Calu3 (cell line): ENCODE results near the gene TMEM217. TPM values are rescaled to one million over a fixed set of nuclear protein-coding genes. Genes with fewer than 3 reads are reported as not detected.

ENCODE experiments used
- BruUV-seq: library from RNA; stranded (reverse); fragments of 400-500 nt; replicated peaks from 2 replicates; lab custom pipeline; 2021; lab: Mats Ljungman, UMichigan
- CTCF ChIA-PET: fragments of 300-600 bp; sonication (Branson Sonifier 250); formaldehyde crosslinking; loops from one replicate; lab custom pipeline; 2022; ENCODE audit warnings: antibody characterized with exemption; lab: Charles Lee
- DNase-seq: peaks from one replicate; pipeline ENCODE4 v3.0.0; 2022
- H3K27ac Mint-ChIP-seq: one replicate; pipeline ENCODE4 v1.8.0; 2022; ENCODE audit warnings: mixed read lengths; ENCODE audit not compliant: unreplicated experiment
- H3K27me3 Mint-ChIP-seq: one replicate; pipeline ENCODE4 v1.8.0; 2022; ENCODE audit warnings: mixed read lengths; ENCODE audit not compliant: unreplicated experiment
- H3K36me3 Mint-ChIP-seq: one replicate; pipeline ENCODE4 v1.8.0; 2022; ENCODE audit warnings: mild to moderate bottlenecking, moderate library complexity, mixed read lengths; ENCODE audit not compliant: insufficient read depth, unreplicated experiment
- H3K4me1 Mint-ChIP-seq: one replicate; pipeline ENCODE4 v1.8.0; 2022; ENCODE audit warnings: mild to moderate bottlenecking, low read depth, mixed read lengths; ENCODE audit not compliant: unreplicated experiment
- H3K4me3 Mint-ChIP-seq: one replicate; pipeline ENCODE4 v1.8.0; 2022; ENCODE audit warnings: mild to moderate bottlenecking, low read depth, moderate library complexity, mixed read lengths; ENCODE audit not compliant: unreplicated experiment
- H3K9me3 Mint-ChIP-seq: one replicate; pipeline ENCODE4 v1.8.0; 2022; ENCODE audit warnings: low read depth, mixed read lengths; ENCODE audit not compliant: unreplicated experiment
- intact Hi-C: fragments of 100-400 bp; cut with micrococcal nuclease; formaldehyde crosslinking; loops from one replicate; pipeline ENCODE4 v1.10.0; 2022; ENCODE audit not compliant: unreplicated experiment
- total RNA-seq: library from RNA; stranded (reverse); gene quantifications from 2 replicates; pipeline ENCODE4 v1.2.3, GENCODE V29; 2022
- TF ChIP-seq, protein P1 (sequence below): fragments of 200-600 bp; IDR thresholded peaks from one replicate; pipeline ENCODE4 v1.8.0; 2022; ENCODE audit warnings: antibody characterized with exemption; ENCODE audit not compliant: unreplicated experiment

Gene TMEM217
- total RNA-seq, 1 experiment from 2014 or later, result 0.99 TPM

GRCh38 chr6:37283671-37284151, 25.8 kb upstream of the TMEM217 start:
- no peaks in the 10 kb centered on the region for H3K9me3 Mint-ChIP-seq
- no TSS peak for BruUV-seq
- intact Hi-C loops, result no loop called here
- no peaks in the 10 kb centered on the region for H3K27me3 Mint-ChIP-seq
- peaks cover 19% of the 10 kb centered on the region for H3K36me3 Mint-ChIP-seq
- no peaks in the 10 kb centered on the region for H3K4me1 Mint-ChIP-seq
- no peak overlapping the region for H3K27ac Mint-ChIP-seq
- CTCF ChIA-PET, result interaction anchor here (0.5 kb wide), 2 partner anchors 14 to 130 kb away, joined by 4 to 6 read pairs; no protein-coding TSS in a partner anchor
- TF ChIP-seq, protein P1, sequence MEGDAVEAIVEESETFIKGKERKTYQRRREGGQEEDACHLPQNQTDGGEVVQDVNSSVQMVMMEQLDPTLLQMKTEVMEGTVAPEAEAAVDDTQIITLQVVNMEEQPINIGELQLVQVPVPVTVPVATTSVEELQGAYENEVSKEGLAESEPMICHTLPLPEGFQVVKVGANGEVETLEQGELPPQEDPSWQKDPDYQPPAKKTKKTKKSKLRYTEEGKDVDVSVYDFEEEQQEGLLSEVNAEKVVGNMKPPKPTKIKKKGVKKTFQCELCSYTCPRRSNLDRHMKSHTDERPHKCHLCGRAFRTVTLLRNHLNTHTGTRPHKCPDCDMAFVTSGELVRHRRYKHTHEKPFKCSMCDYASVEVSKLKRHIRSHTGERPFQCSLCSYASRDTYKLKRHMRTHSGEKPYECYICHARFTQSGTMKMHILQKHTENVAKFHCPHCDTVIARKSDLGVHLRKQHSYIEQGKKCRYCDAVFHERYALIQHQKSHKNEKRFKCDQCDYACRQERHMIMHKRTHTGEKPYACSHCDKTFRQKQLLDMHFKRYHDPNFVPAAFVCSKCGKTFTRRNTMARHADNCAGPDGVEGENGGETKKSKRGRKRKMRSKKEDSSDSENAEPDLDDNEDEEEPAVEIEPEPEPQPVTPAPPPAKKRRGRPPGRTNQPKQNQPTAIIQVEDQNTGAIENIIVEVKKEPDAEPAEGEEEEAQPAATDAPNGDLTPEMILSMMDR, result no peak
- no peak overlapping the region for H3K4me3 Mint-ChIP-seq
- no peak for DNase-seq

- no peaks in the 10 kb centered on the region for H3K27me3 Mint-ChIP-seq
- CTCF ChIA-PET, result interaction anchor here (0.5 kb wide), 2 partner anchors 15 to 130 kb away, joined by 4 to 6 read pairs; no protein-coding TSS in a partner anchor
- BruUV-seq, result no TSS peak
- intact Hi-C loops, result no loop called here
- no peaks in the 10 kb centered on the region for H3K4me1 Mint-ChIP-seq
- peaks cover 19% of the 10 kb centered on the region for H3K36me3 Mint-ChIP-seq
- H3K4me3 Mint-ChIP-seq, result no peak overlapping the region
- H3K9me3 Mint-ChIP-seq, result no peaks in the 10 kb centered on the region
- DNase-seq, result no peak
- TF ChIP-seq, protein P1, result no peak
- H3K27ac Mint-ChIP-seq, result no peak overlapping the region
Measured at GRCh38 chr6:37283268-37283667, 25.3 kb upstream of the TMEM217 start.

- intact Hi-C loops, result no loop called here
- Mint-ChIP-seq H3K27ac (no peak overlapping the region), H3K36me3 (peaks cover 21% of the 10 kb centered on the region), H3K4me3 (no peak overlapping the region), H3K27me3 (no peaks in the 10 kb centered on the region), H3K4me1 (peaks cover 2% of the 10 kb centered on the region), H3K9me3 (no peaks in the 10 kb centered on the region)
- no peak for DNase-seq
- BruUV-seq, result no TSS peak
- TF ChIP-seq, protein P1, result no peak
- CTCF ChIA-PET, result no interaction called here
Measured at GRCh38 chr6:37282371-37282770, 24.4 kb upstream of the TMEM217 start.

DNA sequence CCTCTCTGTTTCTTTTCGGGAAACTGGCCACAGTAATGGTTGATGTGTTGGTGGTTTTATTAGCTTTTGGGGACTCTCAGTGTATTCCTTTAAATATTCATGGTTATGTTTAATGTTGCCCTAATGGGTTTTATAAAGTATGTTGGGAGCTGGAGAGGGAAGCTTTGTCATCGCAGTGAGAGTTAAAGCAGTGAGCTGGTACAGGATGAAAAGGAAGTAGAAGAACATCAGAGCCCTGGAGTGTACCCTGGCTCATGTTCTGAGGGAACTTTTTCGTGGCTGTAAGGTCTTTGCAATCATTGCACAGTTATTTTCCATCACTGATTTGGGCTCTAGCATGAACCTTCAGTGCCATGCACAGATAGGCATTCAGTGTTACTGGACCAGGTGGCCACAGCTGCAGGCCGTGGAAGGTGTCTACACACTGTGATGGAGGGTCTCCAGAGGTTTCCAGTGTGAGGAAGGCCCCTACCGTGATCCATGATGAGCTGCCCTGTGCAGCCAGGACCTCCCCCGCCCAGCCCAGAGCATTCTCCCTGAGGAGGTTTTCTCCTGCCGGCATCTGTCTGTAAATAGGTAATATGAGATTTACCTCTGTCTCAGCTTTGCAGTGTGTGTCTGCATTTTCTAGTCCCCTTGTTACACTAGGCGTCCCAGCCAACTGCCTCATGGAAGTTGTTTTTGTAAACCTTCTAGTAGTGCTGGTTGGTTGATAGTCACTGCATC, 22.4 kb upstream of the TMEM217 start:
- H3K36me3 Mint-ChIP-seq, result peaks cover 15% of the 10 kb centered on the region
- intact Hi-C loops, result no loop called here
- H3K4me3 Mint-ChIP-seq, result no peak overlapping the region
- CTCF ChIA-PET, result interaction anchor here (0.6 to 0.7 kb wide), 3 partner anchors 9 to 259 kb away, joined by 3 to 8 read pairs (median 3); no protein-coding TSS in a partner anchor
- H3K27ac Mint-ChIP-seq, result no peak overlapping the region
- BruUV-seq, result no TSS peak
- H3K27me3 Mint-ChIP-seq, result no peaks in the 10 kb centered on the region
- peaks cover 22% of the 10 kb centered on the region for H3K4me1 Mint-ChIP-seq
- TF ChIP-seq, protein P1, result no peak
- H3K9me3 Mint-ChIP-seq, result no peaks in the 10 kb centered on the region
- DNase-seq, result no peak
